T-cell (primary cell): ENCODE results near the gene RABGAP1L. TPM values are rescaled to one million over a fixed set of nuclear protein-coding genes. Genes with fewer than 3 reads are reported as not detected.

Source experiments
- ATAC-seq, 4 experiments: fragments of 200-7000 bp in 3 of 4; fragments of 150-1000 bp in 1 of 4; cut with Tn5 transposase; replicated peaks in 1 of 4; 1 replicate in 3 of 4; 2 replicates in 1 of 4; pipeline ENCODE4 v1.10.0; 2021; ENCODE audit warnings: moderate library complexity in 3 of 4, mild to moderate bottlenecking in 2 of 4, moderate number of reproducible peaks in 1 of 4
- CTCF ChIA-PET, 2 donors: fragments of 300-600 bp; sonication (Branson Sonifier 250); formaldehyde crosslinking; loops; one replicate each; lab custom pipeline; 2022; ENCODE audit warnings: antibody characterized with exemption in 2 of 2; lab: Charles Lee
- POLR2A ChIA-PET, 2 donors: fragments of 300-600 bp; sonication (Branson Sonifier 250); formaldehyde crosslinking; loops; one replicate each; lab custom pipeline; 2022; ENCODE audit warnings: antibody characterized with exemption in 2 of 2; lab: Charles Lee
- DNase-seq, 35 experiments: peaks; one replicate each; pipeline versions ENCODE4 v3.0.0 to v3.0.0-alpha.2; 2013 to 2023
- H3K27ac ChIP-seq: one replicate; pipeline ENCODE4 v1.5.1; 2013; ENCODE audit warnings: low read length
- H3K27me3 ChIP-seq, 2 experiments: replicated peaks in 1 of 2; 1 replicate in 1 of 2; 2 replicates in 1 of 2; pipeline versions ENCODE4 v1.6.1 to v1.7.0; 2013; ENCODE audit warnings: low read length in 1 of 2, mixed read lengths in 1 of 2; ENCODE audit not compliant: control insufficient read depth in 2 of 2, insufficient read depth in 2 of 2; ENCODE audit errors: extremely low read depth in 1 of 2
- H3K36me3 ChIP-seq, 2 donors: 1 replicate in 1 of 2; 2 replicates in 1 of 2; pipeline versions ENCODE4 v1.6.1 to v1.7.0; 2013; ENCODE audit warnings: low read length in 1 of 2; ENCODE audit not compliant: control insufficient read depth in 2 of 2, insufficient read depth in 1 of 2; ENCODE audit errors: extremely low read depth in 1 of 2
- H3K4me1 ChIP-seq, 2 experiments: 1 replicate in 1 of 2; 2 replicates in 1 of 2; pipeline versions ENCODE4 v1.6.1 to v1.7.0; 2013; ENCODE audit warnings: low read length in 2 of 2, mixed read lengths in 1 of 2; ENCODE audit not compliant: insufficient read depth in 2 of 2, control insufficient read depth in 1 of 2; ENCODE audit errors: extremely low read depth in 1 of 2
- H3K4me3 ChIP-seq, 2 donors: 1 replicate in 1 of 2; 2 replicates in 1 of 2; pipeline versions ENCODE4 v1.5.1 to v1.7.0; 2013; ENCODE audit warnings: mild to moderate bottlenecking in 2 of 2, low read length in 1 of 2, moderate library complexity in 1 of 2; ENCODE audit not compliant: control insufficient read depth in 1 of 2; ENCODE audit errors: extremely low read depth in 1 of 2
- H3K9me3 ChIP-seq: 2 replicates; pipeline ENCODE4 v1.7.0; 2013
- H3K27ac Mint-ChIP-seq, 2 donors: one replicate each; pipeline ENCODE4 v1.8.0; 2020 to 2021; ENCODE audit warnings: mild to moderate bottlenecking in 2 of 2, mixed read lengths in 2 of 2
- H3K27me3 Mint-ChIP-seq, 2 donors: one replicate each; pipeline ENCODE4 v1.8.0; 2021 to 2022; ENCODE audit warnings: mixed read lengths in 2 of 2
- H3K36me3 Mint-ChIP-seq: one replicate; pipeline ENCODE4 v1.8.0; 2021; ENCODE audit warnings: mixed read lengths
- H3K4me1 Mint-ChIP-seq, 3 donors: one replicate each; pipeline ENCODE4 v1.8.0; 2020 to 2022; ENCODE audit warnings: mixed read lengths in 3 of 3, mild to moderate bottlenecking in 1 of 3
- H3K4me3 Mint-ChIP-seq, 3 donors: one replicate each; pipeline ENCODE4 v1.8.0; 2020 to 2022; ENCODE audit warnings: mild to moderate bottlenecking in 3 of 3, mixed read lengths in 3 of 3, moderate library complexity in 3 of 3
- H3K9me3 Mint-ChIP-seq, 3 donors: one replicate each; pipeline ENCODE4 v1.8.0; 2020 to 2022; ENCODE audit warnings: mixed read lengths in 3 of 3
- WGBS: methylation state at CpG from one replicate; pipeline ENCODE4 v1.1.5; 2013; ENCODE audit warnings: missing lambda C conversion rate; ENCODE audit not compliant: insufficient coverage; 5-methylcytosine and 5-hydroxymethylcytosine counted together
- total RNA-seq, 35 experiments: library from RNA in 6 of 35; stranded (reverse) in 6 of 35; fragments of 120-200 nt in 1 of 35; gene quantifications; one replicate each; pipeline versions ENCODE4 v1.2.1 to v1.2.4 and lab custom pipeline; 2013 to 2026

RABGAP1L gene
- total RNA-seq, 5 donors from 2014 or later (not counting 1 experiment from before 2014, with no cell fraction given) = 75.0 to 108 (median 82.3) TPM

DNA sequence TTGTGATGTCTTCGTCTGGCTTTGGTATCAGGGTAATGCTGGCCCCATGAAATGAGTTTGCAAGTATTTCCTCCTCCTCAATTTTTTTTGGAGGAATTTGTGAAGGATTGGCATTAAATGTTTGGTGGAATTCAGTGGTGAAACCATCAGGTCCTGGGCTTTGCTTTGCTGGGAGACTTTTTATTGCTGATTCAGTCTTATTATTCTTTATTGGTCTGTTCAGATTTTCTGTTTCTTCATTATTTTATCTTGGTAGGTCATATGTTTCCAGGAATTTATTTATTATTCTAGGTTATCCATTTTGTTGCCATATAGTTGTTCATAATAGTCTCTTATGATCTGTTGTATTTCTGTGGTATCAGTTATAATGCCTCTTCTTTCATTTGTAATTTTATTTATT is 126.7 kb downstream of the RABGAP1L start:
- Mint-ChIP-seq H3K27ac (no peak overlapping the region), H3K27me3 (no peaks in the 10 kb centered on the region), H3K36me3 (peaks cover 91% of the 10 kb centered on the region), H3K4me1 (peaks cover 0 to 11% (median 8%) of the 10 kb centered on the region in 3 donors), H3K9me3 (peaks cover 4 to 33% (median 19%) of the 10 kb centered on the region in 3 donors), H3K4me3 (no peak overlapping the region)
- POLR2A ChIA-PET = no interaction called here
- DNase-seq (no peak), ATAC-seq (no peak)
- Histone ChIP-seq H3K36me3 (peaks cover 12 to 34% of the 10 kb centered on the region in 2 donors), H3K9me3 (peaks cover 6% of the 10 kb centered on the region), H3K27me3 (no peaks in the 10 kb centered on the region), H3K4me1 (no peaks in the 10 kb centered on the region), H3K4me3 (no peak overlapping the region), H3K27ac (no peak overlapping the region)
- CTCF ChIA-PET = no interaction called here
- no CpG with 5 or more reads among the region's 1 CpG for WGBS

DNA sequence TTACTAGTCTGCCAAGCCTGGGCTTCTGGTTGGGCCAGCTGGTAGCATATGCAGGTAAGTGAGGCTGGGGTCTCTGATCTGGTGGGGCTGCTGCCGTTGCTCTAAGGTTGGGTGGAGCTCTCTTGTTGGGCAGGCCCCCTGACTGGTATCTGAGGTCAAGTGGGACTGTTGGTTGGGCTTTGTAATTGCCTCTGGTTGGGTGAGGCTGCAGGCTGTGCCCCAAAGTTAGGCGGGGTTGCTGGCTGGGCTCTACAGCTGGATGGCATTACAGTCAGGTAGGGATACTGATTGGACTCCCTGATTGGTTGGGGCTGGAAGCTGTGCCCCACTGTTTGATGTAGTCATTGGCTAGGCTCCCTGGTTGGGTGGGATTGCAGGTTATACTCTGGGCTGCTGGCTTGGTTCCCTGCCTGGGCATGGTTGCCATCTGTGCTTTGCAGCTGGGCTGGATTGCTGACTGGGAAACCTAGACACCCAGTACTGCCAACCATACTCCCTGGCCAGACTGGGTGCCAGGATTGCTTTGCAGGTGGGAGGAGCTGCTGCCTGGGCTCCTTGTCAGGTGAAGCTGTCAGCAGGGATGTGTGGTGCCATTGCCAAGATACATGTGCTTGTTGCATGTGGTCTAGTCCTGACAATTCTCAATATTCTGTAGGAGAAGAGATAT is 130.5 kb downstream of the RABGAP1L start:
- Histone ChIP-seq H3K27me3 (no peaks in the 10 kb centered on the region), H3K9me3 (peaks cover 6% of the 10 kb centered on the region), H3K27ac (no peak overlapping the region), H3K4me1 (no peaks in the 10 kb centered on the region), H3K36me3 (peaks cover 12 to 23% of the 10 kb centered on the region in 2 donors), H3K4me3 (no peak overlapping the region)
- Mint-ChIP-seq H3K4me3 (no peak overlapping the region), H3K9me3 (peaks cover 4 to 35% (median 22%) of the 10 kb centered on the region in 3 donors), H3K36me3 (peaks cover 84% of the 10 kb centered on the region), H3K27ac (no peak overlapping the region), H3K4me1 (peaks cover 1 to 11% (median 8%) of the 10 kb centered on the region in 3 donors), H3K27me3 (no peaks in the 10 kb centered on the region)
- POLR2A ChIA-PET = no interaction called here
- 100% methylated on average over 1 of the region's 2 CpGs for WGBS
- ATAC-seq (no peak), DNase-seq (no peak)
- CTCF ChIA-PET = interaction anchor here in 1 of 2 donors (0.6 kb wide), 1 partner anchor 540 kb away, joined by 3 read pairs; no protein-coding TSS in a partner anchor

DNA sequence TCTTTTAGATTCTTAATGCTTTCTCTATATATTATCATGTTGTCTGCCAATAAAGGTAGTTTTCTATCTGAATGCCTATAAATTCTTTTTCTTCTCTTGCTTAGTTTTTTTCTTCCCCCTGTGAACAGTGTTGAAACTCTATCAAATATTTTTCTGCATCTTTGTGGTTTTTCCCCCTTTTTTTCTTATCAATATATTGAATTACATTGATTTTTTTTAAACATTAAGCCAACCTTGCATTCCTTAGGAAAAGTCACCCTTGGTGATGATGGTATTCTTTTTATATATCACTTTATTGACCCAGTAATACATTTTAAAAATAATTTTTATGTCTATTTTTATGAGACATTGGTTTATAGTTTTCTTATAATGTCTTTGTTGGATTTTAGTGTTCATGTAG is 131.7 kb downstream of the RABGAP1L start:
- Mint-ChIP-seq H3K27me3 (no peaks in the 10 kb centered on the region), H3K36me3 (peaks cover 77% of the 10 kb centered on the region), H3K4me3 (no peak overlapping the region), H3K9me3 (peaks cover 4 to 35% (median 22%) of the 10 kb centered on the region in 3 donors), H3K4me1 (peaks cover 1 to 7% (median 1%) of the 10 kb centered on the region in 3 donors), H3K27ac (no peak overlapping the region)
- Histone ChIP-seq H3K27ac (no peak overlapping the region), H3K4me1 (no peaks in the 10 kb centered on the region), H3K9me3 (peaks cover 6% of the 10 kb centered on the region), H3K27me3 (no peaks in the 10 kb centered on the region), H3K36me3 (peaks cover 12 to 23% of the 10 kb centered on the region in 2 donors), H3K4me3 (no peak overlapping the region)
- DNase-seq (no peak), ATAC-seq (no peak)
- POLR2A ChIA-PET = no interaction called here
- CTCF ChIA-PET = no interaction called here

DNA sequence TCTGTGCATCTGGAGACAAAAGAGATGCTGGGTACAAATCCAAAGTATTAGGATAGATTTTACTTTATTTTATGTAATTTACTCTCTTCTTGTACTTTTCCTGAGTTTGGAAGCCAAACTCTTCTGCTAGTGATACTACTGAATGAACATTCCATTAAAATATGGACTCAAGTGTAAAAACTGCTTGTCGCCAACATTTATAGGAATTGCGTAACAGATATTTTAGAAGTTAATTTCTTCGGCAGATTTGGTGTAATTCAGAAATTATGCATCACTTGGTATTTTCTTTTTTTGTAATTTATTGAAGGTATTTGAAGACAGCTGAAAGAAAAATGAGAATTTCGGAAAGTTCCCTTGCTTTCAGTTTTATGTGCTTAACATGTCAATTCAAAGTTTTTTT is 137.0 kb downstream of the RABGAP1L start:
- ATAC-seq = no peak
- WGBS = no CpG with 5 or more reads among the region's 4 CpGs
- no peak for DNase-seq
- no peak overlapping the region for H3K27ac ChIP-seq
- H3K4me3 Mint-ChIP-seq = no peak overlapping the region
- no peaks in the 10 kb centered on the region for H3K27me3 Mint-ChIP-seq
- H3K9me3 Mint-ChIP-seq = peaks cover 0 to 3% (median under 1%) of the 10 kb centered on the region in 3 donors
- H3K4me1 ChIP-seq = no peaks in the 10 kb centered on the region
- peaks cover 6 to 14% of the 10 kb centered on the region in 2 donors for H3K36me3 ChIP-seq
- H3K36me3 Mint-ChIP-seq = peaks cover 61% of the 10 kb centered on the region
- CTCF ChIA-PET = no interaction called here
- H3K27ac Mint-ChIP-seq = no peak overlapping the region
- H3K4me3 ChIP-seq = no peak overlapping the region
- H3K4me1 Mint-ChIP-seq = peaks cover 0 to 2% (median 1%) of the 10 kb centered on the region in 3 donors
- no peaks in the 10 kb centered on the region for H3K27me3 ChIP-seq
- POLR2A ChIA-PET = no interaction called here
- no peaks in the 10 kb centered on the region for H3K9me3 ChIP-seq

DNA sequence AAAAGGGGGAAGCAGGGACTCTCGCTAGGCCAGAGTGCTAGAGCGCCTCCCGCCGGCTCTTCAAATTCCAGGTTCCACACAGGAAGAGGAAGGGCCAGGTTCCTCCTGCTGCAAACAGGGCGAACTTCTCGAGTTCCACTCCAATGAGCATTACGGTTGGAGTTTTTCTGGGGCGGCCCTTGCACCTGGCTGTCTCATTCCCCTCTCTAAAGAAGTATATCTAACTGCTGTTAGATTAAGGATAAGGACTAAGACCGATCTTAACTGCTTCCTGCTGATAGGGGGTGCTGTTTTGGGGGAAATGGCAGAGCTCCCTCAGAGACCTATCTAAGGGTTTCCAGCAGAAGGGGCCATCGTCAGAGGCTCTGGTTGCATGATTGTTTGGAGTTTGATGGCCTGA is 138.0 kb downstream of the RABGAP1L start:
- H3K36me3 ChIP-seq = peaks cover 9 to 18% of the 10 kb centered on the region in 2 donors
- H3K9me3 ChIP-seq = no peaks in the 10 kb centered on the region
- ATAC-seq = no peak
- no peaks in the 10 kb centered on the region for H3K4me1 ChIP-seq
- CTCF ChIA-PET = no interaction called here
- POLR2A ChIA-PET = no interaction called here
- no peaks in the 10 kb centered on the region for H3K27me3 ChIP-seq
- H3K27ac ChIP-seq = no peak overlapping the region
- H3K4me3 Mint-ChIP-seq = no peak overlapping the region
- DNase-seq = no peak
- peaks cover 65% of the 10 kb centered on the region for H3K36me3 Mint-ChIP-seq
- no peaks in the 10 kb centered on the region for H3K27me3 Mint-ChIP-seq
- H3K9me3 Mint-ChIP-seq = peaks cover 0 to 4% (median 0%) of the 10 kb centered on the region in 3 donors
- no peak overlapping the region for H3K27ac Mint-ChIP-seq
- H3K4me1 Mint-ChIP-seq = peaks cover 0 to 4% (median 3%) of the 10 kb centered on the region in 3 donors
- no peak overlapping the region for H3K4me3 ChIP-seq
- WGBS = 95% methylated on average over 6 of the region's 10 CpGs

DNA sequence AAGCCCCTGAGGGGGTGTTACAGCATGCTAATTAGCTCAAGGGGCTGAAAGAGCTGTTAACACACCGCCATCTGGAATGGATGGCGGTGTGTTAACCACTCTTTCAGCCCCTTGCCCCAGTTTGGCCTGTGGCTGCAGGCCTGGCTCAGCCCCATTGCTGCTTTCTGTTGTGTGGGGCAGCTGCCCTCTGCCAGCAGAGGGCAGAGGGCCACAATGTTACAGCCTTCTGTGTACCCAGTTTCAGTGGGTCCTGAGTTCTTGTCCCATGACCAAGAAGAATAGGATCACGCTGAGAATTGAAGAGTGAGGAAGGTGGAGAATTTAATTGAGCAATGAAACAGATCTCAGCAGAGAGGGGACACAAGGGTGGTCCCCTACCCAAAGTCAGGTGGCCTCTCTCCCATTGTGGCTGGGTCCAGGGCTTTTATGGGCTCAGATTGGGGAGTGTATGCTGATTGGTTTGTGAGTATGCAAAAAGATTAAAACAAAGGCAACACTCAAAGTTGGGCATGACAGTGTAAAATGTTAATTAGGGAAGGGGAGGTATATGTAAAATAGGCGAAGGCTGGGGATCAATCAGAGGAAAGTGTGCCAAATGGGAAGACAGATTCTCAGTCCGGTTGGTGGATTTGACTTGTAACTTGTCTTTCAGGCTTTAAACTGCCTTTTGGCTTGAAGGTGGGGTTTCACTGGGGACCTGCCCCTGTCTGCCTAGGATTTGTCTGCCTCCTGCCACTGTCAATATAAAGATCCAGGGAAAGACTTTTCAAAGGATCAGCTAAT is 142.2 kb downstream of the RABGAP1L start:
- no peak overlapping the region for H3K4me3 Mint-ChIP-seq
- ChIA-PET POLR2A (no interaction called here), CTCF (no interaction called here)
- H3K9me3 Mint-ChIP-seq = peaks cover 2 to 7% (median 4%) of the 10 kb centered on the region in 3 donors
- no peak for ATAC-seq
- no peaks in the 10 kb centered on the region for H3K27me3 Mint-ChIP-seq
- Histone ChIP-seq H3K27me3 (no peaks in the 10 kb centered on the region), H3K27ac (no peak overlapping the region), H3K4me3 (no peak overlapping the region), H3K9me3 (no peaks in the 10 kb centered on the region), H3K36me3 (peaks cover 9 to 31% of the 10 kb centered on the region in 2 donors), H3K4me1 (no peaks in the 10 kb centered on the region)
- peaks cover 70% of the 10 kb centered on the region for H3K36me3 Mint-ChIP-seq
- 100% methylated on average over 3 of the region's 5 CpGs for WGBS
- no peak overlapping the region for H3K27ac Mint-ChIP-seq
- peaks cover 0 to 5% (median 3%) of the 10 kb centered on the region in 3 donors for H3K4me1 Mint-ChIP-seq
- no peak for DNase-seq
